ENCODE results near the gene PKDREJ. TPM values are rescaled to one million over a fixed set of nuclear protein-coding genes. Genes with fewer than 3 reads are reported as not detected.
A peak's percentile ranks its signal among the peaks of the same experiment; 100 is the strongest.

The PKDREJ gene
- total RNA-seq, 2 experiments from 2014 or later: not detected

DNA sequence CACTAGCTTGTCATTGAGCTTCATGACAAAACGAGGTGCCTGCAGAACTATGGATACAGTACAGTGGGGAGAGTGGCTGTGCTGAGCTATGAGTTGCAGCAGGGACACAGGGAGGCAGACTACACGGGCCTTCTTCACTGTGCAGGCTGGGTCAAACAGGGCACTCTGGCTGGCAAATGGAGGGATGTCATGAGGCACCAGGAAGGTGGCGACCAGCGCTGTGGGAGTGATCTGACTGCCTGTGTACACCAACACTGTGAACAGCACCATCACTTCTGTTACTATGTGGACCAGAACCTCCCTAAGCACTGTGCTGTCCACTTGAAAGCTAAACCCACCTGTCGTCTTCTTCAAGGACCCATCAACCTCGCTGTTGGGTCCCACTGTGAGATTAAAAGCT, 3.1 kb downstream of the PKDREJ start:
- Mint-ChIP-seq H3K27me3 (ENCODE audit: low read depth) (peaks cover 76% of the 10 kb centered on the region), H3K36me3 (ENCODE audit: low read depth) (peaks cover 17% of the 10 kb centered on the region), H3K9me3 (ENCODE audit: insufficient read depth) (peaks cover 9% of the 10 kb centered on the region), H3K27ac (no peak overlapping the region), H3K4me1 (ENCODE audit: low read depth) (peaks cover 5% of the 10 kb centered on the region), H3K4me3 (no peak overlapping the region)
- ChIA-PET CTCF (no interaction called here), POLR2A (interaction anchor here (0.6 kb wide), 1 partner anchor 752 kb away, joined by 3 read pairs; no protein-coding TSS in a partner anchor)
- DNase-seq (no peak), ATAC-seq (no peak)

DNA sequence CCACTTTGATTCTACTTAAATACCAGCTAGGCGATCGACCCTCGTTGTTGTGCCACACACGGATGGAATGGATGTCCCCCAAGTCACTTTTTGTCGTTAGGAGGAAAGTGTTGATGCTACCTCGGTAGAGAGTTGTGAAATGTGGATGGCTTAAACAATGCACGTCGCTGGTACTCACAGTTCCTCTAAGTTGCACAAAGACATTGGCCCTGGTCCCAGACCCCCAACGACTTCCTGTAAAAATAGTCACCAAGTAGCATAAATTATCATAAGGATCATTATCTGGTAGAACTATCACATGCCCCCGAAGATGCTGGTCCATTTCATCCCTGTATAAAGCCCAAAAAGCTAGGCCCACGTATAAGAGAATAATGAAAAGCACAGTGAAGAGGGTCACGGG, 3.8 kb downstream of the PKDREJ start:
- Mint-ChIP-seq H3K4me3 (no peak overlapping the region), H3K9me3 (ENCODE audit: insufficient read depth) (peaks cover 6% of the 10 kb centered on the region), H3K27me3 (ENCODE audit: low read depth) (peaks cover 73% of the 10 kb centered on the region), H3K4me1 (ENCODE audit: low read depth) (peaks cover 8% of the 10 kb centered on the region), H3K27ac (no peak overlapping the region), H3K36me3 (ENCODE audit: low read depth) (peaks cover 16% of the 10 kb centered on the region)
- DNase-seq (no peak), ATAC-seq (no peak)
- ChIA-PET CTCF (no interaction called here), POLR2A (interaction anchor here (0.6 kb wide), 1 partner anchor 751 kb away, joined by 3 read pairs; no protein-coding TSS in a partner anchor)

DNA sequence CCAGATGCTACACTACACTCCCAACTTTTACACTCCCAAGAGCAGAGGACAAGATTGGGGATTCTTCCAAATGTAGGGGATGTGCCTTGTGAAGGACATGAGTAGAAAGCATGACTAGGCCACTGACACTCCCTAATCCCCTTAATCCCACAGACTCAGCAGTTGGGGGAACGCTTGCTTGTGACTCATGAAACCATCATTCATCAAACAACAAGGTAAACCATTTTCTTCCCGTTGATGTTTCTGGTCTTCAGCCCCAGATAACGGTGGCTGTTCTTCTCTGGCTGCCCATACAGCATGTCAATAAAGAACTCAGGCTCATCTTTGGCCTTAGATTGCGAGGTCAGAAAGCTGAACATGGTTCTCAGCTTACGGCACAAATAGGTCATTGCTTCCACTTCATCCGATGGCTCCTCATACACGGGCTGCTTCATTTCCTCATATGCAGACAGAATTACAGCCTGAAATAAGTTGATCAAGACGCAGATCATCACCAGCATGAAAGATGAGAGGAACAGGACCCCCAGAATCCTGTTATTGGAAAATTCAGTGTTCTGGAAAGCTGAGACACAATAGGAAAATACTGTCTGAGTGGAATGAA, 6.7 kb downstream of the PKDREJ start:
- no peak for ATAC-seq
- Mint-ChIP-seq H3K36me3 (ENCODE audit: low read depth) (peaks cover 5% of the 10 kb centered on the region), H3K4me1 (ENCODE audit: low read depth) (peaks cover 12% of the 10 kb centered on the region), H3K4me3 (no peak overlapping the region), H3K27me3 (ENCODE audit: low read depth) (peaks cover 50% of the 10 kb centered on the region), H3K9me3 (ENCODE audit: insufficient read depth) (no peaks in the 10 kb centered on the region), H3K27ac (no peak overlapping the region)
- ChIA-PET POLR2A (no interaction called here), CTCF (no interaction called here)
- DNase-seq: no peak

DNA sequence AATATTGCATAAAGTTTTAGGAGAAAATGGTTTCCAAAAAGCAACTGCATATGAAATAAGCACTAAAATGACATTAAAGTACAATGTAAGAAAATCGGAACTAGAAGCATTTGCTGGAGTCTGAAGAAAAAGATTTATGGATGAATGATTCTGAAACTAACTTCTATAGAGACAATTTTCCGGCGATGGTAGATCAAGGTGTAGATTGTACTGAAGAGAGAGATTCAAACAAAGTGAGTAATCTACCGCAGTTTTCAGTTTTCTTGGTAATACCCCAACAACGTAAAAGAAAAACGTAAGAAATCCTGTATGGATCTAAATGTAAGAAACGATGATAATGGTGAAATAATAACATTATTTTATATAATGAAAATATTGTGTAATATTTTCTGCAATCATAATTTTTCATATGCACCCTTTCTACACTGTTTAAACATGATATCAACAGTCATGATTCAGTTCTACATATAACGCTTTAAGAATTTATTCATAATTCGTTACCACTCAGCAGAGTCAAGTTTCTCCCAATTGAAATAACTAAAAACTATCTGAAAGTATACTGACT, 11.2 kb downstream of the PKDREJ start:
- Mint-ChIP-seq H3K4me1 (ENCODE audit: low read depth) (peaks cover 35% of the 10 kb centered on the region), H3K27me3 (ENCODE audit: low read depth) (peaks cover 7% of the 10 kb centered on the region), H3K36me3 (ENCODE audit: low read depth) (peaks cover 7% of the 10 kb centered on the region), H3K9me3 (ENCODE audit: insufficient read depth) (no peaks in the 10 kb centered on the region), H3K4me3 (peak overlapping the region; percentile 77), H3K27ac (peak overlapping the region; percentile 84)
- POLR2A ChIA-PET: no interaction called here
- DNase-seq: no peak
- ATAC-seq: no peak
- CTCF ChIA-PET: interaction anchor here (1.0 kb wide), 1 partner anchor 17 kb away, joined by 3 read pairs; no protein-coding TSS in a partner anchor

DNA sequence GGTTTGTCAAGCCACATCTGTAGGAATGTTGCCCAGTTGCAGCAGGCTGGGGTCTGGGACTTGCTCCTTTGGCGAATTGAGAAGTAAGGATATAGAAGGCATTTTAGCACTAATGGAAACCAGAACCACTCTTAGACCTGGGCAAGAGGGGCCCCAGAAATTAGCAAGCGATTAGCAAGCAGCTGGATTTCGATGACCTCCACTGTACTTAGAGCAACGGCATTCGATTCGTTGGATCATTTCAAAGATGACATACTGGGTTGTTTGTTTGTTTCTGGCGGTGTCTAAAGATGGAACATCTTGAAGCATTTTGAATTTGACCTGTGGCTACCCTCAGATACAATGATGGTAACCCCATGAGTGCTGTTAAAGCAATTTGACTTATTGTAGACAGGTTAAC, 11.9 kb downstream of the PKDREJ start:
- ATAC-seq (no peak), DNase-seq (no peak)
- peak overlapping the region; percentile 77 for H3K4me3 Mint-ChIP-seq
- H3K27me3 Mint-ChIP-seq (ENCODE audit: low read depth): peaks cover 1% of the 10 kb centered on the region
- H3K9me3 Mint-ChIP-seq (ENCODE audit: insufficient read depth): no peaks in the 10 kb centered on the region
- ChIA-PET POLR2A (interaction anchor here (1.8 kb wide), 1 partner anchor 45 kb away, joined by 10 read pairs; the partner anchor contains the start of gene GTSE1), CTCF (interaction anchor here (1.0 to 1.8 kb wide), 2 partner anchors 17 to 99 kb away, joined by 3 to 5 read pairs; no protein-coding TSS in a partner anchor)
- H3K27ac Mint-ChIP-seq: peak overlapping the region; percentile 84
- peaks cover 10% of the 10 kb centered on the region for H3K36me3 Mint-ChIP-seq (ENCODE audit: low read depth)
- H3K4me1 Mint-ChIP-seq (ENCODE audit: low read depth): peaks cover 35% of the 10 kb centered on the region

DNA sequence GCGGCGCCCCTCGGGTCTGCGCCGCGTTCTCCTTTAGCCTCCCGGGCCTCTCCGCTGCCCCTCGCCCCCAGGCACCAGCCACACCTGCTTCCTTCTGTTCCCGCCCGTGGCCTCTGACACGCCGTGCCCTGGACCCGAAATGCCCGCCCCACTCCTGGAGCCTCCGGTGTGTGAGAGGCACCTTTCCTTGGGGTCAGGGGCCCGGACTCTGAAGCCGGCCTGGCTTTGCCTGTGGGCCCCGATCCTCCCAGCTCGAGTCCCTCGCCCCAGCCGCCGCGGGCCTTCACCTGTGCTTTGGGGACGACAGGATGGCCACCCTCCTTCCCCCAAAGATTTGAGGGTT, 12.4 kb downstream of the PKDREJ start:
- Mint-ChIP-seq H3K27me3 (ENCODE audit: low read depth) (no peaks in the 10 kb centered on the region), H3K27ac (peak overlapping the region; percentile 84), H3K9me3 (ENCODE audit: insufficient read depth) (no peaks in the 10 kb centered on the region), H3K4me3 (peak overlapping the region; percentile 77), H3K4me1 (ENCODE audit: low read depth) (peaks cover 35% of the 10 kb centered on the region), H3K36me3 (ENCODE audit: low read depth) (peaks cover 10% of the 10 kb centered on the region)
- ATAC-seq (no peak), DNase-seq (no peak)
- ChIA-PET CTCF (interaction anchor here (0.7 to 1.9 kb wide), 9 partner anchors 11 to 245 kb away, joined by 3 to 11 read pairs (median 4); partner anchors contain the start of gene TTC38), POLR2A (interaction anchor here (0.8 to 1.8 kb wide), 4 partner anchors 9 to 46 kb away, joined by 3 to 10 read pairs (median 4); partner anchors contain the start of gene GTSE1)

DNA sequence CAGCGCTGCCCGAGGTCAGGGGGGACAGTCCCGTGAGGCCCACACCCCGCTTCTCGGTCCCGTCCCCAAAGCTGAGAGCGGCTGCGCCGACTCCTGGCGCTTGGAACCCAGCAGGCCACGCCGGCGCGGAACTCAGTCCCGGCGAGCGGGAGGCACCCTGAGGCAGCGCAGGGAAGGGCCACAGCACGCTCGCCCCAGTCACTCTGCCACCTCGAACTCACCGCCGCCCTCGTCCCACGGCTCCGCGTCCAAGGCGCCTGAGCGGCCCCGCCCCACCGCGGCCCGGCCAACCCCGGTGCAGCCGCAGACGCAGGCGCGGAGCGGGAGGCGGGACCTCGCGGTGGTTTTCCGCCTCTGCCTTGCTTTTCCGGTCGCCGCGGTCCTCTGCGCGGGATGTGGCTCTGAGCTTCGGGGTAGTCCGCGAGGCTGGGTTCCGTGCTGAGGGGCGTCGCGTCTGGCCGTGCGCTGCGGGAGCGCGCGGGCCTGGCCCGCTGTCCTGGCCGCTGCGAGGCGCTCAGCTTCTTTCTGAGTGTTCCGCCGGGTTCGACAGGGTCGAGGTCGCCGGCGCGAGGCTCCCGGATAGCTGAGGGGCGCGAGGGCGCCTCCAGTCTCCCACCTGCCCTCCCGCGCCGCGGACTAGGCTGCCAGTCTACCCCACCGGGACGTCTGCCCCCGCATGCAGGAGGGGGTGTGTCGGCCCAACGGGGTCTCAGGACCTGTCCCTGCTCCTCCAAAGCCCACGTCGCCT, 12.9 kb downstream of the PKDREJ start, which contains the start of gene CDPF1:
Gene CDPF1 (minus strand): TSS at position 259 of the 748 bp plus-strand sequence. CDS start 2,009 bp downstream, outside the sequence.
- Mint-ChIP-seq H3K4me1 (ENCODE audit: low read depth) (peaks cover 35% of the 10 kb centered on the region), H3K27ac (peak within 1 kb of the TSS; percentile 84), H3K4me3 (peak within 1 kb of the TSS; percentile 77), H3K9me3 (ENCODE audit: insufficient read depth) (no peaks in the 10 kb centered on the region), H3K27me3 (ENCODE audit: low read depth) (no peaks in the 10 kb centered on the region), H3K36me3 (ENCODE audit: low read depth) (peaks cover 12% of the 10 kb centered on the region)
- DNase-seq (peak; percentile 90), ATAC-seq (peak; percentile 96)
- ChIA-PET POLR2A (interaction anchor here (0.6 to 1.8 kb wide), 6 partner anchors 9 to 46 kb away, joined by 3 to 10 read pairs (median 4); partner anchors contain the start of genes GTSE1 and TTC38), CTCF (interaction anchor here (0.7 to 1.9 kb wide), 11 partner anchors 11 to 244 kb away, joined by 3 to 11 read pairs (median 4); partner anchors contain the start of gene TTC38)

DNA sequence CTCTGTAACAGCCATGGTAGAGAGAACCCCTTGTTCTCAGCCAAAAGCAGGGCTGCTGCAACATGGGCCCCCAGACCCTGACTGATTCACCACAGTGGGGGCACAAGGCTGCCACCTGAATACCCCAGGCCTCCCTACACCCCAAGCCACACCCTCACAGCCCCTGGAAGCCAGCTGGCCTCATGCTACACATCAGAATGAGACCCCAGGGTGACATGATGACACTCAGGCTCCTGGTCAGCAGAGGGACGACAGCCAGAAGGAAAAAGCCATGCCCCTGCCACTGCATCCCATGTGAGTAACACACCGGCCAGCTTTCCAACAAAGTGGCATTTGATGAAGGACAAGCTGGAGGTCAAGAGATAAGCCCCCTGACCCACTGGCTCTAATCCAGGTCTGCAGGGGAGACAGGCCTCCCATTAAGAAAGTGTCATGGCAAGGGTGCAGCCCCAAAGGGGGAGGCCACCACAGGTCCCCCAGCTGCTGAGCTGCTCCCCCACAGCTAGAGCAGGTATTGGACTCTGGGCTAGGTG, 15.6 kb downstream of the PKDREJ start:
- DNase-seq (no peak), ATAC-seq (no peak)
- no peak overlapping the region for H3K4me3 Mint-ChIP-seq
- H3K9me3 Mint-ChIP-seq (ENCODE audit: insufficient read depth): no peaks in the 10 kb centered on the region
- CTCF ChIA-PET: no interaction called here
- H3K36me3 Mint-ChIP-seq (ENCODE audit: low read depth): peaks cover 20% of the 10 kb centered on the region
- POLR2A ChIA-PET: no interaction called here
- H3K27me3 Mint-ChIP-seq (ENCODE audit: low read depth): no peaks in the 10 kb centered on the region
- H3K27ac Mint-ChIP-seq: no peak overlapping the region
- peaks cover 29% of the 10 kb centered on the region for H3K4me1 Mint-ChIP-seq (ENCODE audit: low read depth)

DNA sequence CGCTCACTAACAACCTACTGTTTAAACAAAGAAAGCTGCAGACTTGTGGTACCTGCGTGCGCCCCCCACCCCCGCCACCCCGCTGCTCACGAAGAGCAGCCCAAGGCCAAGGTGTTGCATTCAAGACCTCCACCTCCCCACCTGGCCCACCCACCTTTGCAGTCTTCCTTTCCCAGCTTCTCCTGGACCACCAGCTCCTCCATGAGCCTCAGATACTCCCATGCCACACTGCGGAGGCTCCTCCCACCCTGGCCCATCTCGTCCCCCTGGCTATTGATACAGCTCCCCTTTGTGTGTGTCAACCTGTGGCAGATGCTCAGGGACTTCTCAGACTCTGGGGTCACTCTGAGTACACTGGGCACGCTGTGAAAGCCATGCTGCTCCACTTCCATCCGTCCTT, 17.0 kb downstream of the PKDREJ start:
- Mint-ChIP-seq H3K36me3 (ENCODE audit: low read depth) (peaks cover 23% of the 10 kb centered on the region), H3K4me1 (ENCODE audit: low read depth) (peaks cover 28% of the 10 kb centered on the region), H3K27ac (no peak overlapping the region), H3K9me3 (ENCODE audit: insufficient read depth) (no peaks in the 10 kb centered on the region), H3K4me3 (no peak overlapping the region), H3K27me3 (ENCODE audit: low read depth) (no peaks in the 10 kb centered on the region)
- DNase-seq (no peak), ATAC-seq (no peak)
- ChIA-PET CTCF (no interaction called here), POLR2A (no interaction called here)

DNA sequence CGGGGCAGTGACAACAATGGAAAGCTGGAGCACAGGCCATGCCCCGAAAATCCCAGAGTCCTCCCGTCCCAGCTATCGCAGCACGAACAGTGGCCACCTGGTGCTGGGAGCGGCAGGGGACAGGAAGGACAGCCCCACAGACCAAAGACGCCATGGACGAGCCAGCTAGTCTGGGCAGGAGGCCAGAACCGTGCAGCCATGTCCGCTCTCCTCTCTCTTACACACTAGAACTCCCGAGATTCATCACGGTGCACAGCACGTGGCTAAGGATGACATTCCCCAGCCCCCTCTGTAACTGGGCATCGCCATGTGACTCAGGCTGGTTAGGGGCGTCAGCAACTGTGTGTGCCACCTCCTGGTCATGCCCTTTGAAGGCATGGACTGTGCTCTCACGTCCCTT, 17.6 kb downstream of the PKDREJ start:
- no peaks in the 10 kb centered on the region for H3K9me3 Mint-ChIP-seq (ENCODE audit: insufficient read depth)
- DNase-seq (no peak), ATAC-seq (no peak)
- H3K27ac Mint-ChIP-seq: no peak overlapping the region
- H3K36me3 Mint-ChIP-seq (ENCODE audit: low read depth): peaks cover 26% of the 10 kb centered on the region
- CTCF ChIA-PET: no interaction called here
- no peaks in the 10 kb centered on the region for H3K27me3 Mint-ChIP-seq (ENCODE audit: low read depth)
- POLR2A ChIA-PET: interaction anchor here (0.8 kb wide), 1 partner anchor 51 kb away, joined by 3 read pairs; no protein-coding TSS in a partner anchor
- H3K4me3 Mint-ChIP-seq: no peak overlapping the region
- H3K4me1 Mint-ChIP-seq (ENCODE audit: low read depth): peaks cover 29% of the 10 kb centered on the region

DNA sequence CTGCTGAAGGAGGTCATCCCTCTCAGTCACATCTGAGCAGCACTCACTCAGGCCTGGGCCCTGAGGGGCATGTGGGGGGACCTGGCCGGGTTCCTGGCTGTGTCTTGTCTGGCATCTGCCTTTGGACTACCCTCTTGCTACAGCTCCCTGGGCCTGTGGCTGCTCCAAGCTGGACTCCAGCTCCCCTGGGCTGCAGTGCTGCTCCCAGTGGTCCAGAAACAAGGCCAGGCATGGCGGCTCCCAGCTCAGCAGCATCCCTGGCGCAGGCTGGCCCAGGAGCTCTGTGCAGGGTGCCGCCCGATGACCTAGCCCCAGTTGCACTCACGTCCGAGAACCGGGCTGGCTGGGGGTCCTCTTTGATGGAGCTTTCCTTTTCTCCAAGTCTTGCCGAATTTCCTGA, 18.4 kb downstream of the PKDREJ start:
- ATAC-seq: no peak
- H3K9me3 Mint-ChIP-seq (ENCODE audit: insufficient read depth): no peaks in the 10 kb centered on the region
- peaks cover 36% of the 10 kb centered on the region for H3K4me1 Mint-ChIP-seq (ENCODE audit: low read depth)
- no peak overlapping the region for H3K27ac Mint-ChIP-seq
- H3K27me3 Mint-ChIP-seq (ENCODE audit: low read depth): no peaks in the 10 kb centered on the region
- peaks cover 26% of the 10 kb centered on the region for H3K36me3 Mint-ChIP-seq (ENCODE audit: low read depth)
- no peak for DNase-seq
- POLR2A ChIA-PET: interaction anchor here (0.8 to 1.0 kb wide), 2 partner anchors 51 to 53 kb away, joined by 3 read pairs; no protein-coding TSS in a partner anchor
- CTCF ChIA-PET: no interaction called here
- H3K4me3 Mint-ChIP-seq: no peak overlapping the region
